Endothelial cell of umbilical vein (primary cell): ENCODE data around the gene FAM53A. TPM values are rescaled to one million over a fixed set of nuclear protein-coding genes. Genes with fewer than 3 reads are reported as not detected.

ENCODE experiments used
- BruUV-seq: library from RNA; stranded (reverse); fragments of 400-500 nt; replicated peaks from 2 replicates; lab custom pipeline; 2021; lab: Mats Ljungman, UMichigan
- CTCF ChIA-PET: fragments of 300-600, 350-600 bp; sonication (Branson Sonifier 250); formaldehyde crosslinking; loops from one replicate; lab custom pipeline; 2021; ENCODE audit warnings: antibody characterized with exemption, inconsistent platforms; lab: Charles Lee
- POLR2A ChIA-PET: fragments of 300-600, 350-600 bp; sonication (Branson Sonifier 250); formaldehyde crosslinking; loops from one replicate; lab custom pipeline; 2021; ENCODE audit warnings: antibody characterized with exemption, inconsistent platforms; lab: Charles Lee
- DNase-seq: peaks from one replicate; pipeline ENCODE4 v3.0.0-alpha.2; 2011; ENCODE audit warnings: low read depth, low spot score
- FAIRE-seq: peaks from 2 replicates; lab custom pipeline; 2011; peaks lifted over from hg19 to GRCh38; lab: Jason Lieb, UNC
- H2AFZ ChIP-seq: 2 replicates; pipeline ENCODE4 v1.6.0; 2012; ENCODE audit warnings: low read depth, low read length, control low read depth, inconsistent platforms
- H3K27ac ChIP-seq: 2 replicates; pipeline ENCODE4 v1.5.1; 2011; ENCODE audit warnings: low read depth, mild to moderate bottlenecking, control low read depth, low read length, moderate library complexity; ENCODE audit not compliant: insufficient read depth
- H3K27me3 ChIP-seq, 2 experiments: 2 replicates each; pipeline versions ENCODE4 v1.6.0 to v1.6.1; 2011; ENCODE audit warnings: low read length in 2 of 2, mixed read lengths in 1 of 2; ENCODE audit not compliant: control insufficient read depth in 2 of 2, insufficient read depth in 2 of 2
- H3K36me3 ChIP-seq, 2 experiments: 2 replicates in 1 of 2; 3 replicates in 1 of 2; pipeline ENCODE4 v1.5.1; 2011; ENCODE audit warnings: low read length in 2 of 2, mild to moderate bottlenecking in 1 of 2, moderate library complexity in 1 of 2; ENCODE audit not compliant: control insufficient read depth in 2 of 2, insufficient read depth in 2 of 2; ENCODE audit errors: extremely low read depth in 1 of 2
- H3K4me1 ChIP-seq: 3 replicates; pipeline ENCODE4 v1.5.1; 2011; ENCODE audit warnings: mild to moderate bottlenecking, low read length; ENCODE audit not compliant: control insufficient read depth, insufficient read depth; ENCODE audit errors: extremely low read depth
- H3K4me2 ChIP-seq: 2 replicates; pipeline ENCODE4 v1.6.1; 2011; ENCODE audit warnings: low read length, control low read depth, mixed read lengths; ENCODE audit not compliant: insufficient read depth
- H3K4me3 ChIP-seq, 3 experiments: fragments of 200-600 bp in 1 of 3; sonication (generic), shearing (Covaris generic) in 1 of 3; replicated peaks in 1 of 3; 2 replicates each; pipeline ENCODE4 v1.5.1; 2011 to 2016; ENCODE audit warnings: control low read depth in 3 of 3, low read length in 3 of 3, mild to moderate bottlenecking in 2 of 3, inconsistent platforms in 1 of 3, low read depth in 1 of 3, moderate library complexity in 1 of 3; ENCODE audit not compliant: insufficient read depth in 1 of 3
- H3K79me2 ChIP-seq: 2 replicates; pipeline ENCODE4 v1.6.0; 2012; ENCODE audit warnings: low read length, inconsistent platforms; ENCODE audit not compliant: control insufficient read depth, insufficient read depth
- H3K9ac ChIP-seq: replicated peaks from 2 replicates; pipeline ENCODE3; 2011; ENCODE audit warnings: low read length, control low read depth; ENCODE audit not compliant: insufficient read depth; ENCODE audit errors: extremely low read depth
- H3K9me1 ChIP-seq: replicated peaks from 3 replicates; pipeline ENCODE4 v1.6.0; 2011; ENCODE audit warnings: mild to moderate bottlenecking, low read length; ENCODE audit not compliant: control insufficient read depth, insufficient read depth; ENCODE audit errors: extremely low read depth
- H3K9me3 ChIP-seq: replicated peaks from 2 replicates; pipeline ENCODE4 v1.5.1; 2012; ENCODE audit warnings: low read length, inconsistent platforms; ENCODE audit not compliant: control insufficient read depth, insufficient read depth
- H4K20me1 ChIP-seq: replicated peaks from 2 replicates; pipeline ENCODE3; 2011; ENCODE audit warnings: mild to moderate bottlenecking, low read length; ENCODE audit not compliant: control insufficient read depth, insufficient read depth; ENCODE audit errors: extremely low read depth
- CTCF ChIP-seq, 2 donors: IDR thresholded peaks; 1 replicate in 1 of 2; 2 replicates in 1 of 2; pipeline ENCODE4 v1.5.1; 2011; ENCODE audit warnings: low read length in 2 of 2, mild to moderate bottlenecking in 2 of 2, moderate library complexity in 2 of 2, control low read depth in 1 of 2, inconsistent platforms in 1 of 2, low read depth in 1 of 2; ENCODE audit not compliant: insufficient read depth in 1 of 2; ENCODE audit errors: extremely low read depth in 1 of 2
- EZH2 ChIP-seq: IDR thresholded peaks from 2 replicates; pipeline ENCODE4 v1.6.1; 2012; ENCODE audit warnings: borderline replicate concordance, low read depth, mild to moderate bottlenecking, moderate library complexity, low read length, inconsistent platforms; ENCODE audit not compliant: severe bottlenecking
- FOS ChIP-seq: IDR thresholded peaks from 2 replicates; pipeline ENCODE4 v1.6.1; 2011; ENCODE audit warnings: mild to moderate bottlenecking, low read length, moderate library complexity, borderline replicate concordance; ENCODE audit not compliant: insufficient read depth
- JUN ChIP-seq: IDR thresholded peaks from 2 replicates; pipeline ENCODE4 v1.6.1; 2011; ENCODE audit warnings: borderline replicate concordance, low read depth; ENCODE audit not compliant: insufficient read length, insufficient read depth
- MYC ChIP-seq: IDR thresholded peaks from one replicate; pipeline ENCODE4 v1.6.1; 2011; ENCODE audit warnings: mild to moderate bottlenecking, low read depth, low read length
- POLR2AphosphoS5 ChIP-seq: IDR thresholded peaks from 2 replicates; pipeline ENCODE4 v1.6.1; 2012; ENCODE audit warnings: low read depth, mild to moderate bottlenecking, control low read depth, low read length, moderate library complexity; ENCODE audit not compliant: insufficient read depth
- dilution Hi-C: fragments of 300-500 bp; cut with MboI; formaldehyde crosslinking; loops from one replicate; pipeline ENCODE4 v1.15.0; 2019; ENCODE audit warnings: low sequenced_read_pairs; ENCODE audit not compliant: extremely low pct_ligation_motif_present
- intact Hi-C: fragments of 100-400 bp; cut with micrococcal nuclease; formaldehyde crosslinking; loops from one replicate; pipeline ENCODE4 v1.10.0; 2022
- polyA plus RNA-seq, 4 experiments: library from polyadenylated mRNA; depleted of rRNA in 3 of 4; stranded (reverse) in 3 of 4; unstranded in 1 of 4; fragments of >200 nt; gene quantifications; 2 replicates each; pipeline versions ENCODE4 v1.2.1 to v1.2.3, GENCODE V29; 2011 to 2012; ENCODE audit warnings: missing spikeins in 1 of 4
- total RNA-seq: library from RNA; stranded (reverse); gene quantifications from 2 replicates; pipeline ENCODE4 v1.2.3, GENCODE V29; 2021

Gene FAM53A
- total and polyA plus RNA-seq, 2 donors (not counting 3 experiments of a cell fraction or from before 2014, with no cell fraction given), result 1.3 to 1.7 TPM

- no peak for TF ChIP-seq EZH2
- TF ChIP-seq JUN, result no peak
- no peak for TF ChIP-seq POLR2AphosphoS5
- no peak for TF ChIP-seq FOS
- TF ChIP-seq CTCF (IDR thresholded peaks at IDR 0.05; ENCODE audit: extremely low read depth in 1 of 2, insufficient read depth in 1 of 2, low read depth in 1 of 2, low read length in 2 of 2), result no peak
- TF ChIP-seq MYC, result no peak
- CTCF ChIA-PET, result no interaction called here
- DNase-seq (no peak), FAIRE-seq (no peak)
- Histone ChIP-seq H3K4me1 (no peaks in the 10 kb centered on the region), H2AFZ (no peak overlapping the region), H3K36me3 (no peaks in the 10 kb centered on the region), H3K27me3 (no peaks in the 10 kb centered on the region), H4K20me1 (no peaks in the 10 kb centered on the region), H3K27ac (no peak overlapping the region), H3K4me2 (no peak overlapping the region), H3K79me2 (no peaks in the 10 kb centered on the region), H3K9me1 (no peaks in the 10 kb centered on the region), H3K9ac (no peak overlapping the region), H3K4me3 (no peak overlapping the region), H3K9me3 (no peaks in the 10 kb centered on the region)
- intact Hi-C loops (no loop called here), dilution Hi-C loops (no loop called here)
- no TSS peak for BruUV-seq
- POLR2A ChIA-PET, result no interaction called here
Measured at GRCh38 chr4:1643971-1644735, 40.0 kb downstream of the FAM53A start.
